Liver (tissue), 9 donors: ENCODE measurements around the gene LGALS7. TPM values are rescaled to one million over a fixed set of nuclear protein-coding genes. Genes with fewer than 3 reads are reported as not detected.

Source experiments
- DNase-seq: peaks from one replicate; pipeline ENCODE4 v3.0.0-alpha.2; 2017; ENCODE audit warnings: low spot score
- H3K27ac ChIP-seq, 2 donors: one replicate each; pipeline ENCODE4 v1.7.0; 2013; ENCODE audit warnings: inconsistent platforms in 2 of 2, low read length in 2 of 2, control low read depth in 1 of 2, low read depth in 1 of 2, mild to moderate bottlenecking in 1 of 2
- H3K27me3 ChIP-seq, 4 donors: one replicate each; pipeline versions ENCODE4 v1.6.1 to v1.7.0; 2013; ENCODE audit warnings: low read length in 3 of 4, inconsistent platforms in 1 of 4, mild to moderate bottlenecking in 1 of 4, moderate library complexity in 1 of 4; ENCODE audit not compliant: control insufficient read depth in 4 of 4, insufficient read depth in 4 of 4
- H3K36me3 ChIP-seq, 4 donors: one replicate each; pipeline versions ENCODE4 v1.6.1 to v1.7.0; 2013; ENCODE audit warnings: low read length in 3 of 4, mild to moderate bottlenecking in 3 of 4, low read depth in 1 of 4, moderate library complexity in 1 of 4; ENCODE audit not compliant: control insufficient read depth in 4 of 4, insufficient read depth in 3 of 4
- H3K4me1 ChIP-seq, 4 donors: one replicate each; pipeline versions ENCODE4 v1.6.1 to v1.7.0; 2013; ENCODE audit warnings: low read length in 3 of 4, mild to moderate bottlenecking in 3 of 4, moderate library complexity in 1 of 4; ENCODE audit not compliant: control insufficient read depth in 4 of 4, insufficient read depth in 4 of 4
- H3K4me3 ChIP-seq, 3 donors: one replicate each; pipeline versions ENCODE4 v1.6.1 to v1.7.0; 2013; ENCODE audit warnings: low read length in 3 of 3, control low read depth in 1 of 3, low read depth in 1 of 3, mild to moderate bottlenecking in 1 of 3
- H3K9ac ChIP-seq, 2 donors: one replicate each; pipeline ENCODE4 v1.7.0; 2013; ENCODE audit warnings: low read length in 2 of 2, mild to moderate bottlenecking in 2 of 2, moderate library complexity in 2 of 2, control low read depth in 1 of 2, low read depth in 1 of 2
- H3K9me3 ChIP-seq, 4 donors: one replicate each; pipeline versions ENCODE4 v1.6.1 to v1.7.0; 2013; ENCODE audit warnings: low read length in 3 of 4; ENCODE audit not compliant: control insufficient read depth in 4 of 4
- EGR1 ChIP-seq, 2 donors: IDR thresholded peaks; 2 replicates each; pipeline ENCODE4 v1.6.1; 2016 to 2018; ENCODE audit warnings: antibody characterized with exemption in 2 of 2, low read depth in 2 of 2
- FOXA1 ChIP-seq: IDR thresholded peaks from 2 replicates; pipeline ENCODE4 v1.6.1; 2016; ENCODE audit warnings: antibody characterized with exemption
- FOXA2 ChIP-seq: IDR thresholded peaks from 2 replicates; pipeline ENCODE4 v1.6.1; 2016; ENCODE audit warnings: antibody characterized with exemption
- GABPA ChIP-seq, 2 donors: IDR thresholded peaks in 1 of 2; conservative IDR thresholded peaks in 1 of 2; 2 replicates each; pipeline ENCODE4 v1.6.1; 2016; ENCODE audit warnings: antibody characterized with exemption in 2 of 2, mild to moderate bottlenecking in 1 of 2, moderate library complexity in 1 of 2
- HNF4A ChIP-seq, 2 donors: conservative IDR thresholded peaks; 2 replicates each; pipeline ENCODE4 v1.6.1; 2016; ENCODE audit warnings: antibody characterized with exemption in 2 of 2, mild to moderate bottlenecking in 2 of 2
- HNF4G ChIP-seq: IDR thresholded peaks from 2 replicates; pipeline ENCODE4 v1.6.1; 2016; ENCODE audit warnings: antibody characterized with exemption
- JUND ChIP-seq, 2 donors: IDR thresholded peaks; 2 replicates each; pipeline ENCODE4 v1.6.1; 2016; ENCODE audit warnings: antibody characterized with exemption in 2 of 2
- NR2F2 ChIP-seq: IDR thresholded peaks from 2 replicates; pipeline ENCODE4 v1.6.1; 2016; ENCODE audit warnings: antibody characterized with exemption
- RAD21 ChIP-seq, 2 donors: IDR thresholded peaks; 2 replicates each; pipeline ENCODE4 v1.6.1; 2016; ENCODE audit warnings: antibody characterized with exemption in 2 of 2, mild to moderate bottlenecking in 2 of 2
- RXRA ChIP-seq, 2 donors: IDR thresholded peaks; 2 replicates each; pipeline ENCODE4 v1.6.1; 2017 to 2018; ENCODE audit warnings: antibody characterized with exemption in 2 of 2, mild to moderate bottlenecking in 1 of 2
- SP1 ChIP-seq: IDR thresholded peaks from 2 replicates; pipeline ENCODE4 v1.6.1; 2018; ENCODE audit warnings: antibody characterized with exemption, mild to moderate bottlenecking
- TAF1 ChIP-seq: conservative IDR thresholded peaks from 2 replicates; pipeline ENCODE4 v1.6.1; 2016; ENCODE audit warnings: antibody characterized with exemption, mild to moderate bottlenecking
- YY1 ChIP-seq: IDR thresholded peaks from 2 replicates; pipeline ENCODE4 v1.6.1; 2016; ENCODE audit warnings: antibody characterized with exemption, mild to moderate bottlenecking
- WGBS: extraction: QIAGEN DNeasy Blood & Tissue Kit; methylation state at CpG from one replicate; pipeline ENCODE4 v1.1.7; 2013; 5-methylcytosine and 5-hydroxymethylcytosine counted together
- polyA plus RNA-seq, 2 donors: library from polyadenylated mRNA; stranded (reverse) in 1 of 2; unstranded in 1 of 2; fragments of 200-250 nt in 1 of 2; fragments of >200 nt in 1 of 2; fragmentation: Nextera tagmentation in 1 of 2; extraction: Ambion mirVana in 1 of 2; gene quantifications; one replicate each; pipeline versions ENCODE4 v1.2.1 to v1.2.3, GENCODE V29; 2013 to 2015
- total RNA-seq, 2 donors: library from RNA; depleted of rRNA; stranded (reverse); fragments of >200 nt; gene quantifications; one replicate each; pipeline ENCODE4 v1.2.3, GENCODE V29; 2014
- TF ChIP-seq, protein P1 (sequence below): IDR thresholded peaks from 2 replicates; pipeline ENCODE4 v1.6.1; 2016; ENCODE audit warnings: antibody characterized with exemption
- TF ChIP-seq, protein P2 (sequence below): IDR thresholded peaks from 2 replicates; pipeline ENCODE4 v1.6.1; 2016; ENCODE audit warnings: antibody characterized with exemption
- TF ChIP-seq, protein P3 (sequence below): IDR thresholded peaks from 2 replicates; pipeline ENCODE4 v1.6.1; 2016; ENCODE audit warnings: antibody characterized with exemption, mild to moderate bottlenecking
- TF ChIP-seq, protein P4 (sequence below): IDR thresholded peaks from 2 replicates; pipeline ENCODE4 v1.6.1; 2016; ENCODE audit warnings: antibody characterized with exemption
- TF ChIP-seq, protein P5 (sequence below): fragments of 150-350 bp; IDR thresholded peaks from 2 replicates; pipeline ENCODE4 v1.5.1; 2017; ENCODE audit warnings: improper control_type of control experiment, low read depth, low read length; ENCODE audit not compliant: missing input control
- donor health status: healthy.
- donor health status: healthy.
- donor health status: healthy.
- donor health status: healthy.
- donor health status: healthy.

The LGALS7 gene
- total and polyA plus RNA-seq, 4 donors: not detected

DNA sequence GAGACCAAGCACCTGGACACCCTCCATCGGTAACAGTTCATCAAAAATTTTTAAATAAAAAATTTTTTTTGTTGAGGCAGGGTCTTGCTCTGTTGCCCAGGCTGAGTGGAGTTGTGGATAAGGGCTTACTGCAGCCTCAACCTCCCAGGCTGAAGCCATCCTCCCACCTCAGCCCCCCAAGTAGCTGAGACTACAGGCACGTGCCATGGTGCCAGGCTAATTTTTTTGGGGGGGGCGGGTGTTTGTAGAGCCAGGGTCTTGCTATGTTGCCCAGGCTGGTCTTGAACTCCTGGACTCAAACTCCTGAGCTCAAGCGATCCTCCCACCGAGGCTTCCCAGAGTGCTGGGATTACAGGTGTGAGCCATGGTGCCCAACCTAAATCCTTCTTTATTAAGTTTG is 20.4 kb upstream of the LGALS7 start:
- no peaks in the 10 kb centered on the region for H3K9me3 ChIP-seq
- no peak overlapping the region for H3K9ac ChIP-seq
- TF ChIP-seq, protein P1, sequence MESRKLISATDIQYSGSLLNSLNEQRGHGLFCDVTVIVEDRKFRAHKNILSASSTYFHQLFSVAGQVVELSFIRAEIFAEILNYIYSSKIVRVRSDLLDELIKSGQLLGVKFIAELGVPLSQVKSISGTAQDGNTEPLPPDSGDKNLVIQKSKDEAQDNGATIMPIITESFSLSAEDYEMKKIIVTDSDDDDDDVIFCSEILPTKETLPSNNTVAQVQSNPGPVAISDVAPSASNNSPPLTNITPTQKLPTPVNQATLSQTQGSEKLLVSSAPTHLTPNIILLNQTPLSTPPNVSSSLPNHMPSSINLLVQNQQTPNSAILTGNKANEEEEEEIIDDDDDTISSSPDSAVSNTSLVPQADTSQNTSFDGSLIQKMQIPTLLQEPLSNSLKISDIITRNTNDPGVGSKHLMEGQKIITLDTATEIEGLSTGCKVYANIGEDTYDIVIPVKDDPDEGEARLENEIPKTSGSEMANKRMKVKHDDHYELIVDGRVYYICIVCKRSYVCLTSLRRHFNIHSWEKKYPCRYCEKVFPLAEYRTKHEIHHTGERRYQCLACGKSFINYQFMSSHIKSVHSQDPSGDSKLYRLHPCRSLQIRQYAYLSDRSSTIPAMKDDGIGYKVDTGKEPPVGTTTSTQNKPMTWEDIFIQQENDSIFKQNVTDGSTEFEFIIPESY: no peak
- TF ChIP-seq EGR1 (IDR thresholded peaks at IDR 0.05; ENCODE audit: low read depth in 2 of 2) (no peak), HNF4G (no peak), FOXA2 (no peak), HNF4A (conservative IDR thresholded peaks at IDR 0.05) (no peak), SP1 (no peak), YY1 (no peak), TAF1 (no peak), GABPA (IDR thresholded peaks at IDR 0.05 in 1 of 2, conservative IDR thresholded peaks at IDR 0.05 in 1 of 2) (no peak), JUND (IDR thresholded peaks at IDR 0.05) (no peak), FOXA1 (no peak), RAD21 (IDR thresholded peaks at IDR 0.05) (no peak), RXRA (IDR thresholded peaks at IDR 0.05) (no peak)
- TF ChIP-seq, protein P2, sequence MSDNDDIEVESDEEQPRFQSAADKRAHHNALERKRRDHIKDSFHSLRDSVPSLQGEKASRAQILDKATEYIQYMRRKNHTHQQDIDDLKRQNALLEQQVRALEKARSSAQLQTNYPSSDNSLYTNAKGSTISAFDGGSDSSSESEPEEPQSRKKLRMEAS: no peak
- TF ChIP-seq, protein P3, sequence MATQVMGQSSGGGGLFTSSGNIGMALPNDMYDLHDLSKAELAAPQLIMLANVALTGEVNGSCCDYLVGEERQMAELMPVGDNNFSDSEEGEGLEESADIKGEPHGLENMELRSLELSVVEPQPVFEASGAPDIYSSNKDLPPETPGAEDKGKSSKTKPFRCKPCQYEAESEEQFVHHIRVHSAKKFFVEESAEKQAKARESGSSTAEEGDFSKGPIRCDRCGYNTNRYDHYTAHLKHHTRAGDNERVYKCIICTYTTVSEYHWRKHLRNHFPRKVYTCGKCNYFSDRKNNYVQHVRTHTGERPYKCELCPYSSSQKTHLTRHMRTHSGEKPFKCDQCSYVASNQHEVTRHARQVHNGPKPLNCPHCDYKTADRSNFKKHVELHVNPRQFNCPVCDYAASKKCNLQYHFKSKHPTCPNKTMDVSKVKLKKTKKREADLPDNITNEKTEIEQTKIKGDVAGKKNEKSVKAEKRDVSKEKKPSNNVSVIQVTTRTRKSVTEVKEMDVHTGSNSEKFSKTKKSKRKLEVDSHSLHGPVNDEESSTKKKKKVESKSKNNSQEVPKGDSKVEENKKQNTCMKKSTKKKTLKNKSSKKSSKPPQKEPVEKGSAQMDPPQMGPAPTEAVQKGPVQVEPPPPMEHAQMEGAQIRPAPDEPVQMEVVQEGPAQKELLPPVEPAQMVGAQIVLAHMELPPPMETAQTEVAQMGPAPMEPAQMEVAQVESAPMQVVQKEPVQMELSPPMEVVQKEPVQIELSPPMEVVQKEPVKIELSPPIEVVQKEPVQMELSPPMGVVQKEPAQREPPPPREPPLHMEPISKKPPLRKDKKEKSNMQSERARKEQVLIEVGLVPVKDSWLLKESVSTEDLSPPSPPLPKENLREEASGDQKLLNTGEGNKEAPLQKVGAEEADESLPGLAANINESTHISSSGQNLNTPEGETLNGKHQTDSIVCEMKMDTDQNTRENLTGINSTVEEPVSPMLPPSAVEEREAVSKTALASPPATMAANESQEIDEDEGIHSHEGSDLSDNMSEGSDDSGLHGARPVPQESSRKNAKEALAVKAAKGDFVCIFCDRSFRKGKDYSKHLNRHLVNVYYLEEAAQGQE: no peak
- TF ChIP-seq, protein P4, sequence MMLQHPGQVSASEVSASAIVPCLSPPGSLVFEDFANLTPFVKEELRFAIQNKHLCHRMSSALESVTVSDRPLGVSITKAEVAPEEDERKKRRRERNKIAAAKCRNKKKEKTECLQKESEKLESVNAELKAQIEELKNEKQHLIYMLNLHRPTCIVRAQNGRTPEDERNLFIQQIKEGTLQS: no peak
- TF ChIP-seq, protein P5, sequence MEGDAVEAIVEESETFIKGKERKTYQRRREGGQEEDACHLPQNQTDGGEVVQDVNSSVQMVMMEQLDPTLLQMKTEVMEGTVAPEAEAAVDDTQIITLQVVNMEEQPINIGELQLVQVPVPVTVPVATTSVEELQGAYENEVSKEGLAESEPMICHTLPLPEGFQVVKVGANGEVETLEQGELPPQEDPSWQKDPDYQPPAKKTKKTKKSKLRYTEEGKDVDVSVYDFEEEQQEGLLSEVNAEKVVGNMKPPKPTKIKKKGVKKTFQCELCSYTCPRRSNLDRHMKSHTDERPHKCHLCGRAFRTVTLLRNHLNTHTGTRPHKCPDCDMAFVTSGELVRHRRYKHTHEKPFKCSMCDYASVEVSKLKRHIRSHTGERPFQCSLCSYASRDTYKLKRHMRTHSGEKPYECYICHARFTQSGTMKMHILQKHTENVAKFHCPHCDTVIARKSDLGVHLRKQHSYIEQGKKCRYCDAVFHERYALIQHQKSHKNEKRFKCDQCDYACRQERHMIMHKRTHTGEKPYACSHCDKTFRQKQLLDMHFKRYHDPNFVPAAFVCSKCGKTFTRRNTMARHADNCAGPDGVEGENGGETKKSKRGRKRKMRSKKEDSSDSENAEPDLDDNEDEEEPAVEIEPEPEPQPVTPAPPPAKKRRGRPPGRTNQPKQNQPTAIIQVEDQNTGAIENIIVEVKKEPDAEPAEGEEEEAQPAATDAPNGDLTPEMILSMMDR: no peak
- H3K27me3 ChIP-seq: no peaks in the 10 kb centered on the region
- H3K36me3 ChIP-seq: no peaks in the 10 kb centered on the region
- no peak overlapping the region for H3K4me3 ChIP-seq
- DNase-seq: no peak
- H3K27ac ChIP-seq: no peak overlapping the region
- WGBS: 98% methylated on average over 5 of the region's 5 CpGs
- H3K4me1 ChIP-seq: peaks cover 0 to 6% (median 2%) of the 10 kb centered on the region in 4 donors

DNA sequence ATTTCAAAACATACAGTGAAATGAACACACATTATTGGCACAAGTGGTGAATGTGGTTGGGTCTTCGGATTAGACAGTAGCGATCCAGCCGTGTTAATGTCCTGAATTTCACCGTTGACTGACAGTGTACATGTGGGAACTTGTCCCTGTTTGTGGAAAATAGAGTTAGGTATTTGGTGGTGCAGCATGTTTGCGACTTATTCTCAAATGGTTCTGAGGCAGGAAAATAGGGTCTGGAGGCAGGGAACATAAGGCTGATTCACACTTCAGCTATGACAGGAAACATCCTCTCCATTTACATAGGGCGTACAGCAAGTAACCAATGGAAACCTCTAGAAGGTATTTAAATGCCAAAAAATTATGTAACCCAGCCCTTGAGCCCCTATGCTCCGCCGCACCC is 19.9 kb upstream of the LGALS7 start:
- 79% methylated on average over 8 of the region's 8 CpGs for WGBS
- H3K27me3 ChIP-seq: no peaks in the 10 kb centered on the region
- H3K9ac ChIP-seq: no peak overlapping the region
- no peaks in the 10 kb centered on the region for H3K9me3 ChIP-seq
- H3K4me1 ChIP-seq: peaks cover 0 to 6% (median 2%) of the 10 kb centered on the region in 4 donors
- no peak for DNase-seq
- H3K36me3 ChIP-seq: no peaks in the 10 kb centered on the region
- H3K4me3 ChIP-seq: no peak overlapping the region
- no peak overlapping the region for H3K27ac ChIP-seq
- TF ChIP-seq, protein P3: no peak
- TF ChIP-seq NR2F2: no peak
- TF ChIP-seq EGR1 (IDR thresholded peaks at IDR 0.05; ENCODE audit: low read depth in 2 of 2): no peak
- TF ChIP-seq, protein P4: no peak
- TF ChIP-seq HNF4G: no peak
- no peak for TF ChIP-seq FOXA1
- TF ChIP-seq TAF1: no peak
- TF ChIP-seq, protein P5: no peak
- no peak for TF ChIP-seq SP1
- TF ChIP-seq RXRA (IDR thresholded peaks at IDR 0.05): no peak
